ENCODE results near the gene SAGE1.
"Not testable (repeated sequence)": the region's sequence is repeated elsewhere in the genome, so short reads cannot be mapped to it uniquely, and the experiment has no call there.

Gene SAGE1

GRCh38 chrX:135893294-135893817 is at the start of gene SAGE1, which contains the start of gene CT45A10:
TSS of gene SAGE1 (plus strand) at chrX:135893716. CDS start at chrX:135896243, 2,527 bp downstream.
TSS of gene CT45A10 (minus strand) at chrX:135893444. CDS start at chrX:135885344, 8,100 bp downstream.
- no peak within 1 kb of the TSS for H3K4me3 ChIP-seq (replicated peaks in 1 of 2; ENCODE audit: low read depth in 2 of 2, low read length in 2 of 2)
- no peak for TF ChIP-seq CTCF (IDR thresholded peaks at IDR 0.05; ENCODE audit: low read depth, low read length)
- DNase-seq (ENCODE audit: low read depth in 2 of 2), result no peak

- not testable (repeated sequence) for DNase-seq (ENCODE audit: low read depth in 2 of 2); H3K4me3 ChIP-seq (replicated peaks in 1 of 2; ENCODE audit: low read depth in 2 of 2, low read length in 2 of 2)
These were observed 39.1 kb upstream of the SAGE1 start, which contains the start of gene CT45A8 for GRCh38 chrX:135854438-135854837. TSS of gene CT45A8 (minus strand) at chrX:135854538. CDS start at chrX:135850783, 3,755 bp downstream.

- not testable (repeated sequence) for H3K4me3 ChIP-seq (replicated peaks in 1 of 2; ENCODE audit: low read depth in 2 of 2, low read length in 2 of 2); DNase-seq (ENCODE audit: low read depth in 2 of 2)
These were observed 21.8 kb upstream of the SAGE1 start, which contains the start of gene CT45A9 for GRCh38 chrX:135871712-135872111. TSS of gene CT45A9 (minus strand) at chrX:135871812. CDS start at chrX:135868061, 3,751 bp downstream.

GRCh38 chrX:135882741-135883140 is 10.8 kb upstream of the SAGE1 start:
- H3K4me3 ChIP-seq (replicated peaks in 1 of 2; ENCODE audit: low read depth in 2 of 2, low read length in 2 of 2); DNase-seq (ENCODE audit: low read depth in 2 of 2): not testable (repeated sequence)

- not testable (repeated sequence) for DNase-seq (ENCODE audit: low read depth in 2 of 2); H3K4me3 ChIP-seq (replicated peaks in 1 of 2; ENCODE audit: low read depth in 2 of 2, low read length in 2 of 2)
These were observed 5.3 kb upstream of the SAGE1 start for GRCh38 chrX:135888230-135888629.

- DNase-seq (ENCODE audit: low read depth in 2 of 2); H3K4me3 ChIP-seq (replicated peaks in 1 of 2; ENCODE audit: low read depth in 2 of 2, low read length in 2 of 2): not testable (repeated sequence)
These were observed 4.5 kb upstream of the SAGE1 start for GRCh38 chrX:135888976-135889375.

GRCh38 chrX:135890087-135890585 is 3.4 kb upstream of the SAGE1 start:
- TF ChIP-seq CTCF (IDR thresholded peaks at IDR 0.05; ENCODE audit: low read depth, low read length), result no peak
- DNase-seq (ENCODE audit: low read depth in 2 of 2), result no peak
- H3K4me3 ChIP-seq (replicated peaks in 1 of 2; ENCODE audit: low read depth in 2 of 2, low read length in 2 of 2), result no peak overlapping the region

GRCh38 chrX:135892781-135893180 is 735 bp upstream of the SAGE1 start:
- DNase-seq (ENCODE audit: low read depth in 2 of 2), result no peak
- no peak overlapping the region for H3K4me3 ChIP-seq (replicated peaks in 1 of 2; ENCODE audit: low read depth in 2 of 2, low read length in 2 of 2)
- TF ChIP-seq CTCF (IDR thresholded peaks at IDR 0.05; ENCODE audit: low read depth, low read length), result no peak

GRCh38 chrX:135910251-135910650 is 16.7 kb downstream of the SAGE1 start:
- no peak overlapping the region for H3K4me3 ChIP-seq (replicated peaks in 1 of 2; ENCODE audit: low read depth in 2 of 2, low read length in 2 of 2)
- no peak for TF ChIP-seq CTCF (IDR thresholded peaks at IDR 0.05; ENCODE audit: low read depth, low read length)
- no peak for DNase-seq (ENCODE audit: low read depth in 2 of 2)
